ENCODE measurements around the gene HIVEP1.

DNA sequence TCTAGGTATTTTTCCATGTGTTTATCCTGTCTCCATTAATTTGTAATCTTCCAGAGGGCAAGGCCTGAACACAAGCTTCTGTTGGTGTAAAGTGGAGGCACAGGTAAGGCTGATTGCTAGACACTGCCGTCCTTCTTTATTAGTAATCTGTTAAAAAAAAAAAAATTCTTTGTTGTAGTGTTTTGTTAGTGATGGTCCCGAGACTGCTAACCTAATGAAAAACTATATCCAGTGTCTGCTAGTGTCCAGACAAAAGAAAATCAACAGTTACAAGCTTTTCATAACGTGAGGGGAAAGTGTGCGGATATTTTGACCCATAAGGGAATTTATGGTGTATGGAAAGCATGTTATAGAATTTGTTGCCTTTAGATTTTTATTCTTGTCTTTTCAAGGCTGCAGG is 4.2 kb upstream of the HIVEP1 start:
- TF ChIP-seq, protein P1, sequence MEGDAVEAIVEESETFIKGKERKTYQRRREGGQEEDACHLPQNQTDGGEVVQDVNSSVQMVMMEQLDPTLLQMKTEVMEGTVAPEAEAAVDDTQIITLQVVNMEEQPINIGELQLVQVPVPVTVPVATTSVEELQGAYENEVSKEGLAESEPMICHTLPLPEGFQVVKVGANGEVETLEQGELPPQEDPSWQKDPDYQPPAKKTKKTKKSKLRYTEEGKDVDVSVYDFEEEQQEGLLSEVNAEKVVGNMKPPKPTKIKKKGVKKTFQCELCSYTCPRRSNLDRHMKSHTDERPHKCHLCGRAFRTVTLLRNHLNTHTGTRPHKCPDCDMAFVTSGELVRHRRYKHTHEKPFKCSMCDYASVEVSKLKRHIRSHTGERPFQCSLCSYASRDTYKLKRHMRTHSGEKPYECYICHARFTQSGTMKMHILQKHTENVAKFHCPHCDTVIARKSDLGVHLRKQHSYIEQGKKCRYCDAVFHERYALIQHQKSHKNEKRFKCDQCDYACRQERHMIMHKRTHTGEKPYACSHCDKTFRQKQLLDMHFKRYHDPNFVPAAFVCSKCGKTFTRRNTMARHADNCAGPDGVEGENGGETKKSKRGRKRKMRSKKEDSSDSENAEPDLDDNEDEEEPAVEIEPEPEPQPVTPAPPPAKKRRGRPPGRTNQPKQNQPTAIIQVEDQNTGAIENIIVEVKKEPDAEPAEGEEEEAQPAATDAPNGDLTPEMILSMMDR (IDR thresholded peaks at IDR 0.05), result no peak
- no peak for TF ChIP-seq POLR2A (IDR thresholded peaks at IDR 0.05)

Data from testis (tissue), 2 donors.